Aorta (tissue), 5 donors: ENCODE results near the gene ABLIM3. TPM values are rescaled to one million over a fixed set of nuclear protein-coding genes. Genes with fewer than 3 reads are reported as not detected.

Experiments
- ATAC-seq: fragments of 200-7000 bp; cut with Tn5 transposase; one replicate; pipeline ENCODE4 v1.9.1; 2022; ENCODE audit warnings: moderate library complexity; ENCODE audit not compliant: low FRiP score
- DNase-seq, 2 donors: peaks; one replicate each; pipeline ENCODE4 v3.0.0-alpha.2; 2020
- H3K27ac ChIP-seq, 2 donors: one replicate each; pipeline ENCODE4 v1.5.1; 2013; ENCODE audit warnings: low read length in 2 of 2, mild to moderate bottlenecking in 2 of 2, moderate library complexity in 2 of 2, control low read depth in 1 of 2, inconsistent platforms in 1 of 2, low read depth in 1 of 2
- H3K27me3 ChIP-seq, 2 donors: one replicate each; pipeline ENCODE4 v1.6.1; 2013; ENCODE audit warnings: control low read depth in 1 of 2, low read length in 1 of 2, mild to moderate bottlenecking in 1 of 2, moderate library complexity in 1 of 2; ENCODE audit not compliant: insufficient read depth in 2 of 2, control insufficient read depth in 1 of 2
- H3K36me3 ChIP-seq, 2 donors: one replicate each; pipeline ENCODE4 v1.6.1; 2013; ENCODE audit warnings: control low read depth in 1 of 2, low read length in 1 of 2, mild to moderate bottlenecking in 1 of 2; ENCODE audit not compliant: insufficient read depth in 2 of 2, control insufficient read depth in 1 of 2
- H3K4me1 ChIP-seq, 2 donors: one replicate each; pipeline ENCODE4 v1.6.1; 2013; ENCODE audit warnings: low read length in 2 of 2, control low read depth in 1 of 2, mild to moderate bottlenecking in 1 of 2, moderate library complexity in 1 of 2; ENCODE audit not compliant: insufficient read depth in 2 of 2, control insufficient read depth in 1 of 2
- H3K4me3 ChIP-seq, 2 donors: one replicate each; pipeline ENCODE4 v1.5.1; 2013; ENCODE audit warnings: low read length in 2 of 2, control low read depth in 1 of 2, mild to moderate bottlenecking in 1 of 2
- H3K9me3 ChIP-seq: one replicate; pipeline ENCODE4 v1.6.1; 2013; ENCODE audit warnings: mild to moderate bottlenecking, low read length; ENCODE audit not compliant: control insufficient read depth
- WGBS, 2 donors: extraction: QIAGEN DNeasy Blood & Tissue Kit; methylation state at CpG; one replicate each; pipeline ENCODE4 v1.1.7; 2013; 5-methylcytosine and 5-hydroxymethylcytosine counted together
- intact Hi-C, 2 donors: fragments of 100-400 bp; cut with DNase I; formaldehyde crosslinking; loops; one replicate each; pipeline versions ENCODE4 v1.14.2 to v1.15.0; 2022
- polyA plus RNA-seq, 2 donors: library from polyadenylated mRNA; stranded (reverse); fragments of 200-250 nt; gene quantifications; one replicate each; pipeline ENCODE4 v1.2.3, GENCODE V29; 2013
- total RNA-seq, 2 donors: library from RNA; stranded (reverse); fragmentation: NEBNext Ultra II Directional; extraction: Animal tissue kit (Norgen Biotek cat#: 25700); gene quantifications; one replicate each; pipeline ENCODE4 v1.2.1, GENCODE V29; 2021
- donor health status: healthy with polysubstance abuse.
- donor health status: Bipolar disorder and iron deficiency.
- donor health status: DM: no; HTN: no; CAD: no.
- donor health status: DM: no; HTN: no; CAD: no.
- donor health status: DM: yes; HTN: yes; CAD: no.

ABLIM3 gene
- total and polyA plus RNA-seq, 4 donors = 15.8 to 46.0 (median 38.7) TPM

DNA sequence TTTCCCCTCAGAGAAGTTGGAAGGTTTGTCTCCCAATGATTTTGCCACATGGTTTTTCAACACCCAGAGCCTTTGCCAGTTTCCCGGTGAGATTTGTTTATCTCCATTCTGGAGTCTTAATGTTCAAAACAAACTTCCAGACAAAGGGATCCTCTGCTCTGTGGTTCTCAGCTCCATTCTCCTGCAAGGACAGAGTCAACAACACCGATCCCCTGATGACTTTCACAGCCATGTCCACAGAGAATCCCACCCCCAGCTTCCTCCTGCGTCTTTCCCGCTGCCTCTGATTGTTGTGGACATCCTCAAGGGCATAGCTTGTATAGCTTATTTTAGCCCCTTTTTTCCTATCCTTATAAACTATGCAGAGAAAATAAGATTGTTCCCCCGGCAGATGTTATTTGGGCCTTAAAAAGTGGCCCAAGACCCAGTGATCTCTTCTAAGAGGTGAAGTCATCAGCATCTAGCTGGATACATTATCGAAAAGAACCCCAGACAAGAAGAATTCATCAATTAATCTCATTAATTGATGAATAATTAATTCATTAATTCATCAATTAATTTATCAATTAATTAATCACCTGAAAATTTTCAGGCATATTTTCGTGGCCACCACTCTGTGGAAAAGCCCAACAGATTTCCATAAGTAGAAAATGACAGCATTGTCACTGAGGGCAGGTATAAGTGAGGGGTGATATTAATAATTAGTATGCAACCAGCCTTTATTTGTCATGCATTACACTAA lies 2.9 kb upstream of the ABLIM3 start:
- DNase-seq = no peak
- no peaks in the 10 kb centered on the region for H3K36me3 ChIP-seq
- H3K27ac ChIP-seq = no peak overlapping the region
- no peak for ATAC-seq
- WGBS, 2 donors = 75 to 82% methylated on average over 7 of the region's 7 CpGs
- no peaks in the 10 kb centered on the region for H3K9me3 ChIP-seq
- no peaks in the 10 kb centered on the region for H3K27me3 ChIP-seq
- intact Hi-C loops = no loop called here
- no peak overlapping the region for H3K4me3 ChIP-seq
- H3K4me1 ChIP-seq = no peaks in the 10 kb centered on the region

GRCh38 chr5:149140197-149141002 lies 893 bp upstream of the ABLIM3 start:
- DNase-seq (no peak), ATAC-seq (no peak)
- WGBS, 2 donors = 88 to 89% methylated on average over 11 of the region's 11 CpGs
- Histone ChIP-seq H3K9me3 (no peaks in the 10 kb centered on the region), H3K36me3 (no peaks in the 10 kb centered on the region), H3K27ac (no peak overlapping the region), H3K4me1 (no peaks in the 10 kb centered on the region), H3K4me3 (no peak overlapping the region), H3K27me3 (no peaks in the 10 kb centered on the region)
- intact Hi-C loops = loop anchor here (2.0 to 5.0 kb wide), 3 partner anchors 87 to 427 kb away; no protein-coding TSS in a partner anchor

DNA sequence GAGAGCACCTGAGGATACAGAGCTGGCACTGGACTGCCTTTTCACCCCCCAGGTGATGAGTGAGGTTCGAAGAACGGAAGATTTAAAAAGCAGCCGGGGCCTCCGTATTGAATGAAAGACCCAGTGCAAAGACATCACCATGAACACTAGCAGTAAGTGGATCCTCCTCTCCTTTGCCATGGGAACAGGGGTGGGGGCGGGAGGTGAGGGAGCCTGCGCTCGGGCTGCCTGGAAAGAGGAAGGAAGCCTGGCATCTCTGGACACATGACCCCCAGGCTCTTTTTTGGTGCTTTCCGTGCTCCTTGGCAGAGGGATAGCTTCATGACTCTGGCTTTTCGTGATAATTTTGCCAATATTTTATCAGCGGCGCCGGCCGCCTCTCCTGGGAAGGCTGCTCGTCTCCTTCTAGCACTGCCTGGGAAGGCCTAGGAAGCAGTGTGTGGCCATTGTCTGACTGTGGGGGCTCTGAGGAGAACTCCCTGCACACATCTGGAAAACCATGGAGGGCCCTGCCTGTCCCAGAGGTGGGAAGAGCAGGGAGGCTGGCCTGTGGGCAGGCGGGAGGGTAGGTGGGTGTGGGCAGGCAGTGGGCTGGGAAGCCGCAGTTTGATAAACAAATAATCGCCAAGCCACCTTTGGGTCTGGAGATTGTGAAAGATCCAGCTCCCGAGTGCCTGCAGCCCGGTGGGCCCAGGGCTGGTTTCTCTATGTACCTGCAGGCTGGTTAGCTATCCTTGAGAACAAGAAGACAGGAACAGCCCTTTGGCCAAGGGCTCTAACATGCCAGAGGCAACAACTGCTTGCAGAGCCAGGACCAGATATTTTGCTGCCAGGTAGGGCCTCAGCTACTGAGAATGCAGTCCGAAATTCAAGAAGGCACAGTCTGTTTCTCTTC lies 911 bp downstream of the ABLIM3 start:
- intact Hi-C loops = loop anchor here (2.0 to 5.0 kb wide), 4 partner anchors 85 to 425 kb away; no protein-coding TSS in a partner anchor
- DNase-seq (peak in 1 of 2 donors; percentile 70), ATAC-seq (peak; percentile 64)
- H3K4me3 ChIP-seq = peak overlapping the region; percentile 50 to 67
- peak overlapping the region in 1 of 2 donors; percentile 14 for H3K27ac ChIP-seq
- no peaks in the 10 kb centered on the region for H3K36me3 ChIP-seq
- 34 to 37% methylated on average over 20 of the region's 20 CpGs for WGBS, 2 donors
- H3K27me3 ChIP-seq = no peaks in the 10 kb centered on the region
- H3K4me1 ChIP-seq = no peaks in the 10 kb centered on the region
- no peaks in the 10 kb centered on the region for H3K9me3 ChIP-seq

- H3K4me1 ChIP-seq = no peaks in the 10 kb centered on the region
- WGBS, 2 donors = 4 to 8% methylated on average over 2 of the region's 2 CpGs
- ATAC-seq = no peak
- no peaks in the 10 kb centered on the region for H3K36me3 ChIP-seq
- no peak for DNase-seq
- no peak overlapping the region for H3K4me3 ChIP-seq
- intact Hi-C loops = loop anchor here (2.0 to 5.0 kb wide), 3 partner anchors 84 to 424 kb away; no protein-coding TSS in a partner anchor
- no peaks in the 10 kb centered on the region for H3K27me3 ChIP-seq
- no peak overlapping the region for H3K27ac ChIP-seq
- no peaks in the 10 kb centered on the region for H3K9me3 ChIP-seq
Measured at GRCh38 chr5:149143470-149143869, 2.2 kb downstream of the ABLIM3 start.

GRCh38 chr5:149144637-149145036 lies 3.3 kb downstream of the ABLIM3 start:
- no peaks in the 10 kb centered on the region for H3K9me3 ChIP-seq
- WGBS, 2 donors = 66 to 72% methylated on average over 1 of the region's 1 CpG
- DNase-seq = no peak
- H3K27ac ChIP-seq = no peak overlapping the region
- intact Hi-C loops = loop anchor here in 1 of 2 donors (5.0 kb wide), 2 partner anchors 83 to 423 kb away; no protein-coding TSS in a partner anchor
- H3K4me3 ChIP-seq = no peak overlapping the region
- H3K27me3 ChIP-seq = no peaks in the 10 kb centered on the region
- no peak for ATAC-seq
- H3K36me3 ChIP-seq = no peaks in the 10 kb centered on the region
- H3K4me1 ChIP-seq = no peaks in the 10 kb centered on the region

DNA sequence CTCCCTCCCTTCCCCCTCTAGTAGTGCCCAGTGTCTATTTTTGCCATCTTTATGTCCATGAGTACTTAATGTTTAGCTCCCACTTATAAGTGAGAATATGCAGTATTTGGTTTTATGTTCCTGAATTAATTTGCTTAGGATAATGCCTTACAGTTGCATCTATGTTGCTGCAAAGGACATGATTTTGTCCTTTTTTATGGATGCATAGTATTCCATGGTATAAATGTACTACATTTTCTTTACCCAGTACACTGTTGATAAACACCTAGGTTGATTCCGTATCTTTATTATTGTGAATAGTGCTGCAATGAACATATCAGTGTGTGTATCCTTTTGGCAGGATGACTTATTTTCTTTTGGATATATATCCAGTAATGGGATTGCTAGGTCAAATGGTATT lies 3.8 kb downstream of the ABLIM3 start:
- Histone ChIP-seq H3K4me3 (no peak overlapping the region), H3K36me3 (no peaks in the 10 kb centered on the region), H3K4me1 (no peaks in the 10 kb centered on the region), H3K27ac (no peak overlapping the region), H3K9me3 (no peaks in the 10 kb centered on the region), H3K27me3 (no peaks in the 10 kb centered on the region)
- no peak for ATAC-seq
- DNase-seq = no peak
- 93 to 95% methylated on average over 1 of the region's 1 CpG for WGBS, 2 donors
- intact Hi-C loops = no loop called here

GRCh38 chr5:149147676-149148075 lies 6.4 kb downstream of the ABLIM3 start:
- no peak overlapping the region for H3K27ac ChIP-seq
- whole genome bisulfite sequencing, 2 donors = 97 to 99% methylated on average over 1 of the region's 1 CpG

GRCh38 chr5:149149942-149150341 lies 8.6 kb downstream of the ABLIM3 start:
- no peak for ATAC-seq
- intact Hi-C loops = no loop called here
- no peak for DNase-seq
- Histone ChIP-seq H3K27me3 (no peaks in the 10 kb centered on the region), H3K4me3 (no peak overlapping the region), H3K9me3 (no peaks in the 10 kb centered on the region), H3K36me3 (no peaks in the 10 kb centered on the region), H3K4me1 (peaks cover 4 to 5% of the 10 kb centered on the region in 2 donors), H3K27ac (no peak overlapping the region)
- WGBS, 2 donors = 81 to 83% methylated on average over 3 of the region's 3 CpGs

More at GRCh38 chr5:149147676-149148075, 6.4 kb downstream of the ABLIM3 start:
- ATAC-seq = no peak
- no peak for DNase-seq
- no peaks in the 10 kb centered on the region for H3K27me3 ChIP-seq
- no peaks in the 10 kb centered on the region for H3K9me3 ChIP-seq
- intact Hi-C loops = no loop called here
- no peak overlapping the region for H3K4me3 ChIP-seq
- H3K4me1 ChIP-seq = peaks cover 0 to 4% of the 10 kb centered on the region in 2 donors
- H3K36me3 ChIP-seq = no peaks in the 10 kb centered on the region
